HEK293 (cell line): ENCODE data around the gene ELL.

Source experiments
- CTCF ChIA-PET: fragments of 350-600 bp; formaldehyde crosslinking; extraction: SDS; loops from one replicate; lab custom pipeline; 2021; ENCODE audit warnings: antibody characterized with exemption; lab: Yijun Ruan, JAX
- POLR2A ChIA-PET: fragments of 300-600 bp; formaldehyde crosslinking; extraction: SDS; loops from one replicate; lab custom pipeline; 2020; ENCODE audit warnings: antibody characterized with exemption, inconsistent platforms; lab: Yijun Ruan, JAX
- H3K27ac ChIP-seq: fragments of 200-500 bp; sonication (Bioruptor generic); 2 replicates; pipeline ENCODE4 v1.5.1; 2014; ENCODE audit warnings: low read depth, low read length, control low read depth, inconsistent platforms; ENCODE audit errors: extremely low read depth
- H3K36me3 ChIP-seq, 2 experiments: fragments of 200-500 bp in 1 of 2; sonication (Bioruptor generic) in 1 of 2; 1 replicate in 1 of 2; 2 replicates in 1 of 2; pipeline ENCODE4 v1.5.1; 2014 to 2017; ENCODE audit warnings: inconsistent platforms in 2 of 2, low read length in 2 of 2; ENCODE audit not compliant: control insufficient read depth in 2 of 2, insufficient read depth in 1 of 2
- H3K4me1 ChIP-seq: fragments of 200-500 bp; sonication (Bioruptor generic); 2 replicates; pipeline ENCODE4 v1.5.1; 2014; ENCODE audit warnings: mild to moderate bottlenecking, low read length, inconsistent platforms; ENCODE audit not compliant: control insufficient read depth, insufficient read depth
- H3K4me3 ChIP-seq: 2 replicates; pipeline ENCODE4 v1.5.1; 2011; ENCODE audit warnings: low read depth, mild to moderate bottlenecking, control low read depth, low read length, moderate library complexity
- H3K9me3 ChIP-seq: fragments of 200-500 bp; sonication (Bioruptor generic); 2 replicates; pipeline ENCODE4 v1.5.1; 2014; ENCODE audit warnings: low read depth, low read length, inconsistent platforms; ENCODE audit not compliant: control insufficient read depth, insufficient read depth
- HOXD13 ChIP-seq: sonication (generic); formaldehyde crosslinking; IDR thresholded peaks from 2 replicates; pipeline ENCODE4 v1.8.0; 2022; ENCODE audit warnings: missing genetic modification reagents, borderline replicate concordance
- INSM2 ChIP-seq: fragments of 450-650 bp; formaldehyde crosslinking; IDR thresholded peaks from 2 replicates; pipeline ENCODE4 v1.5.1; 2016; ENCODE audit warnings: missing biosample characterization, missing genetic modification characterization
- KLF8 ChIP-seq: fragments of 450-650 bp; formaldehyde crosslinking; IDR thresholded peaks from 2 replicates; pipeline ENCODE4 v1.5.1; 2016; ENCODE audit warnings: missing biosample characterization, missing genetic modification characterization
- MYNN ChIP-seq: fragments of 450-650 bp; formaldehyde crosslinking; IDR thresholded peaks from 2 replicates; pipeline ENCODE4 v1.5.1; 2016; ENCODE audit warnings: missing biosample characterization, missing genetic modification characterization, borderline replicate concordance
- PATZ1 ChIP-seq: fragments of 450-650 bp; formaldehyde crosslinking; IDR thresholded peaks from 2 replicates; pipeline ENCODE4 v1.5.1; 2016; ENCODE audit warnings: missing biosample characterization, missing genetic modification characterization
- SCRT1 ChIP-seq: fragments of 450-650 bp; formaldehyde crosslinking; IDR thresholded peaks from 2 replicates; pipeline ENCODE4 v1.5.1; 2016; ENCODE audit warnings: missing biosample characterization, missing genetic modification characterization, borderline replicate concordance
- TRIM28 ChIP-seq: IDR thresholded peaks from 2 replicates; pipeline ENCODE4 v1.6.1; 2011; ENCODE audit warnings: low read length, control low read depth, borderline replicate concordance
- ZFP69B ChIP-seq: fragments of 450-650 bp; formaldehyde crosslinking; IDR thresholded peaks from 2 replicates; pipeline ENCODE4 v1.5.1; 2016; ENCODE audit warnings: missing biosample characterization, missing genetic modification characterization
- ZNF18 ChIP-seq: fragments of 450-650 bp; formaldehyde crosslinking; IDR thresholded peaks from 2 replicates; pipeline ENCODE4 v1.5.1; 2016; ENCODE audit warnings: missing biosample characterization, missing genetic modification characterization
- ZNF2 ChIP-seq: fragments of 450-650 bp; formaldehyde crosslinking; IDR thresholded peaks from 2 replicates; pipeline ENCODE4 v1.5.1; 2016; ENCODE audit warnings: missing biosample characterization, missing genetic modification characterization
- ZNF223 ChIP-seq: fragments of 450-650 bp; formaldehyde crosslinking; IDR thresholded peaks from 2 replicates; pipeline ENCODE4 v1.5.1; 2016; ENCODE audit warnings: missing biosample characterization, missing genetic modification characterization
- ZNF341 ChIP-seq: fragments of 450-650 bp; formaldehyde crosslinking; IDR thresholded peaks from 2 replicates; pipeline ENCODE4; 2016; ENCODE audit warnings: low read depth, missing biosample characterization, missing genetic modification characterization
- ZNF404 ChIP-seq: fragments of 450-650 bp; formaldehyde crosslinking; IDR thresholded peaks from 2 replicates; pipeline ENCODE4 v1.5.1; 2017; ENCODE audit warnings: missing biosample characterization, missing genetic modification characterization
- ZNF645 ChIP-seq: fragments of 450-650 bp; formaldehyde crosslinking; IDR thresholded peaks from 2 replicates; pipeline ENCODE4; 2016; ENCODE audit warnings: missing biosample characterization, missing genetic modification characterization
- ZNF664 ChIP-seq: fragments of 450-650 bp; formaldehyde crosslinking; IDR thresholded peaks from 2 replicates; pipeline ENCODE4 v1.5.1; 2016; ENCODE audit warnings: missing biosample characterization, missing genetic modification characterization
- ZNF701 ChIP-seq: fragments of 450-650 bp; formaldehyde crosslinking; IDR thresholded peaks from 2 replicates; pipeline ENCODE4 v1.5.1; 2016; ENCODE audit warnings: missing biosample characterization, missing genetic modification characterization
- ZSCAN16 ChIP-seq: fragments of 450-650 bp; formaldehyde crosslinking; IDR thresholded peaks from 2 replicates; pipeline ENCODE4 v1.5.1; 2016; ENCODE audit warnings: missing biosample characterization, missing genetic modification characterization

ELL gene

GRCh38 chr19:18483119-18483890 is 38.6 kb downstream of the ELL start (continued):
- TF ChIP-seq ZNF223 (tag by site-specific recombination): peak; percentile 69; the same call in 1 of the 2 replicates

GRCh38 chr19:18481505-18482222 is 40.2 kb downstream of the ELL start:
- ChIA-PET POLR2A (interaction anchor here (0.7 to 1.8 kb wide), 2 partner anchors 38 to 90 kb away, joined by 4 to 13 read pairs; partner anchors contain the start of gene UBA52), CTCF (interaction anchor here (0.5 to 2.0 kb wide), 6 partner anchors 9 to 385 kb away, joined by 3 to 16 read pairs (median 4); partner anchors contain the start of gene ELL)
- H3K9me3 ChIP-seq: no peaks in the 10 kb centered on the region
- TF ChIP-seq TRIM28: peak; percentile 24; the same call in 1 of the 2 replicates
- no peak for TF ChIP-seq INSM2 (tag by site-specific recombination)
- TF ChIP-seq HOXD13 (CRISPR knock-in tag): no peak
- H3K4me3 ChIP-seq: no peak overlapping the region
- peaks cover 8% of the 10 kb centered on the region for H3K4me1 ChIP-seq
- no peak overlapping the region for H3K27ac ChIP-seq
- no peaks in the 10 kb centered on the region for H3K36me3 ChIP-seq

- Histone ChIP-seq H3K4me1 (no peaks in the 10 kb centered on the region; the same call in 1 of the 2 replicates), H3K4me3 (no peak overlapping the region), H3K36me3 (no peaks in the 10 kb centered on the region), H3K9me3 (no peaks in the 10 kb centered on the region), H3K27ac (no peak overlapping the region)
- ChIA-PET CTCF (interaction anchor here (0.5 to 1.5 kb wide), 5 partner anchors 17 to 386 kb away, joined by 3 to 4 read pairs (median 3); no protein-coding TSS in a partner anchor), POLR2A (interaction anchor here (1.2 kb wide), 1 partner anchor 42 kb away, joined by 3 read pairs; the partner anchor contains the start of gene ELL)
- TF ChIP-seq ZNF2 (tag by site-specific recombination) (no peak), PATZ1 (no peak), ZFP69B (tag by site-specific recombination) (no peak), ZNF404 (tag by site-specific recombination) (no peak), ZNF664 (tag by site-specific recombination) (no peak), ZNF18 (peak; percentile 79), KLF8 (tag by site-specific recombination) (no peak), MYNN (no peak), ZSCAN16 (tag by site-specific recombination) (no peak), ZNF701 (no peak), ZNF341 (tag by site-specific recombination) (peak; percentile 33; the same call in 1 of the 2 replicates), ZNF645 (no peak), SCRT1 (tag by site-specific recombination) (no peak)
- TF ChIP-seq, all 188 proteins: peak for 2
Observed at GRCh38 chr19:18480006-18480691, 41.7 kb downstream of the ELL start.
